Measurements from ENCODE around the gene PHACTR1.

DNA sequence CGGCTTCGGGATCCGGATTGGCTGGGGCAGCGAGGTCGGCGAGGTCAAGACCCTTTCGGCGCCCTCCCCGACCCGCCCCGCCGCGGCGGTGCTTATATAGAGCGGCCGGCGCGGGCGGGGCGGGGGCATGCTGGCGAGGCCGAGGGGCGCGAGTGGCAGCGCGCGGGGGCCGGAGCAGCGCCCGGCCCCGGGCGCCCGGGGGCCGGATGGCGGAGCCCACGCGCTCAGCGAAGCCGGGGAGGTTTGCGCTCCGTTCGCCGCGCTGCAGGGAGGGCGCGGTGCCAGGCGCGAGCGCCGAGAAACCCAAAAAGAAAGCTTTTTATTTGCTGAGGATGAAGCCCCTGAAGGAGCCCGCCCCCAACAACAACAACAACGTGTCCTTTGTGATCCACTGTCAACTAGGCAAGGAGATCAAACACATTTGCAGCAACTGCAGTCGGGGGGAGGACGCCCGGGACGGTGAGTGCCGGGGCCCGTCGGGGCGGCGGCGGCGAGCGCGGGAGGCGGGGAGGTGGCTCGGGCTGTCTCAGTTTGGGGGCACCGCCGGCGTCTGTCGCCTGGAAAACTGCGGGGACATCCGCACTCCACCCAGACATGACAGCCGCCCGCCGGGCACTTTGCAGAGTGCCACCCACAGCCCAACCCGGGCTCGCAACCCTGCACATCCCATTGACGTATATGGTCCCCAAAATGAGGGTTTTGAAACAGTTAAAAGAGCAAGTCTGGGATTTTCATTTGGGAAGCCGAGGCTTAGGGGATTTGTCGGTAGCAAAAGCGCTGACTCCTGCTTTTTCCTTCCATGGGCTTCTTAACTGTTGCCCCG lies 297.3 kb downstream of the PHACTR1 start:
- no peak for TF ChIP-seq POLR2A (IDR thresholded peaks at IDR 0.05; ENCODE audit: low read length)
- no peak for TF ChIP-seq GATA1 (IDR thresholded peaks at IDR 0.05; ENCODE audit: low read depth, low read length)
